GM19468 (cell line): ENCODE data around the gene TSPYL1.
"Not testable (repeated sequence)": the region's sequence is repeated elsewhere in the genome, so short reads cannot be mapped to it uniquely, and the experiment has no call there.

Source experiments
- ATAC-seq: cut with Tn5 transposase; IDR thresholded peaks from one replicate; pipeline ENCODE4 v1.9.1; 2021; ENCODE audit warnings: mild to moderate bottlenecking, moderate library complexity, moderate number of reproducible peaks; ENCODE audit not compliant: unreplicated experiment; ENCODE audit errors: extremely low read depth

The TSPYL1 gene

DNA sequence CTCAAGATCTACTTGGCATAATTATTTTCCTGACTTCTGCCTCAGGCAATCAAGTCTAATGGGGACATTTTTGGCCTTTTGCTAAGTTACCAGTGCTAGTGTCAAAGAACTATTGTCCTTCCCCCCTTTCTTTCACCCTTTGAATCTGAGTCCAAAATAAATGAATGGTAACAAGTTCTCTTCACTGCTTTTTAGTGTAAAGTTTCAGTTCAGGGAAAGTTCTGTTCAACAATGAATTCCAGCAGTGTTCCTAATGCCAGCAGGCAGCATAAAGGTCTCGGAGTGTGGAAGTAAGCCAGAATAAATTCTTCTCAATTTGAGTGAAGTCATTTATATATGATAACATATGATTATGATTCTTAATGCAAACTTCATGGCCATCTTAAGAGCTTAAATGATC lies 20.8 kb upstream of the TSPYL1 start:
- ATAC-seq: no peak

DNA sequence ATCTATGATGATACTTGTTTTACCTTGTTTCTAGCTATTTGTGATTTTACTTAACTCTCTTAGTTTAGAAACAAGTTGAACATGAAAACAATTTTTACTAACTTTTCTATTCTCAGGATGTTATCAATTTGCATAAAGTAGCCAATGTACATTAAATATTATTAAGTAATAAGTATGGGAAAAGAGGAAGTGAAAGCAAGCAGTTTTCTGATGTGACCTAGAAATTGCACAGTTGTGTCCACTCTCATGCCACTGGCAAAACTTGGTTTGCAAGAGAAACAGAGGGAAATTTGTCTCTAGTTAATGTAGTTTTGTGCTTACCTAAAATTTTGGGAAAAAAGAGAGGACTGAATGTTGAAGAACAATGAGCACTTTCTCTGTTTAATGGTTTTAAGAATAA lies 19.2 kb upstream of the TSPYL1 start:
- peak; percentile 71 for ATAC-seq

DNA sequence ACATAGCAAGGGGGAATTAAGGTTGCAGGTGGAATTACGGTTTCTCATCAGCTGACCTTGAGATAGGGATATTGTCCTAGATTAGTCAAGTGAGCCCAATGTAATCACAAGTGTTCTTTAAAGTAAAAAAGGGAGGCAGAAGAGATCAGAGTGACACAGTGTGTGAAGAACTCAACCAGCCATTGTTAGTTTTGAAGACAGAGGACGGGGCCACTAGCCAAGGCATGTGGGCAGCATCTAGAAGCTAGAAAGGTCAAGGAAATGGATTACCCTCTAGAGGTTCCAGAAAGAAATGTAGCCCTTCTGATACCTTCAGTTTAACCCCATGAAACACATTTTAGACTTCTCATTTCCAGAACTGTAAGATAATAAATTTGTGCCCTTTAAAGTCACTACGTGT lies 18.5 kb upstream of the TSPYL1 start:
- ATAC-seq: no peak

DNA sequence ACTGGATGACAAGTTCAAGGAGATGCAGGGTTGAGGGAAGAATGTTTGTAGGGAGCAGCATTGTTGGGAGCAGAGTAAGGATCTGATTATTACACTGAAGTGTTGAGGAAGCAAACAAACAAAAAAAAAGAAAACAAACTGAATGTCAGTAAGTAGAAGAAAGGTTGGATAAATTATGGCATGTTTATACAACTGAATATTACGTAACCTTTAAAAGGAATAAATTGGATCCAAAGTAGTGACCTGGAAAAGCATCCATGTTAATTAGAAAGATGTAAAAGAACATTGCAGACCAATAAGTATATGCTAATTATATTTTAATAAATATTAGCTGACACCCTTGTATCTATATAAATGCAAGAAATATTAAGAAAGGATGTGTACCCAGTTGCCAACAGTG lies 12.8 kb upstream of the TSPYL1 start:
- no peak for ATAC-seq

DNA sequence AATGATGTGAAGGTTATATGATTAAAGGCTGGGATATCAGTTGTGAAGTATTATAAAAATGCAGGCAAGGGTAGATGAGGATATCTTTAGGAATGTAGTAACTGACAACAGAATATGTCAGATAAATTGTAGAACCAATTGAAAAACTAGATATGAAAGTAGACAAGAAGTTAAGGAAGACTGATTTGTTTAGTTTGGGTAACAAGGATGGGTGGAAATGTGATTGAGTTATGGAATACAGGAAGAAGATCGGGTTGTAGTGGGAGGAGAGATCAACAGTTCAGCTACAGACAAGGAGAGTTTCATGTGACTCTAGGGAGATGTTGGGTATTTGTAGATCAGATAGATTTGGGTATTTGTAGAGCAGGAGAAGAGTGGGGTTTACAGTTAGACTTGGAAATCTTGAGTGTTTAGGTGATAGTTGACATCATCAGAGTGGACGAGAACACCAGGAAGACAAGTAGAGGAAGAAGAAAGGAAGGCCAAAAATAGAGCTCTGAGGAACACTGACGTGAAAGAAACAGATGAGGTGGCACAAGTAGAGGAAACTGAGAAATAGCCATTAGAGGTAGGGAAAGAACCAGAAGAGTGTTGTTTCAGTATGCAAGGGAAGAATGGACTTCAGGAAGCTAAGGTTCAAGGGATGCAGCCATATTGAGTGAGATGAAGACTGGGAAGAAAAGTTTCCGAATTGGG lies 12.1 kb upstream of the TSPYL1 start:
- no peak for ATAC-seq

DNA sequence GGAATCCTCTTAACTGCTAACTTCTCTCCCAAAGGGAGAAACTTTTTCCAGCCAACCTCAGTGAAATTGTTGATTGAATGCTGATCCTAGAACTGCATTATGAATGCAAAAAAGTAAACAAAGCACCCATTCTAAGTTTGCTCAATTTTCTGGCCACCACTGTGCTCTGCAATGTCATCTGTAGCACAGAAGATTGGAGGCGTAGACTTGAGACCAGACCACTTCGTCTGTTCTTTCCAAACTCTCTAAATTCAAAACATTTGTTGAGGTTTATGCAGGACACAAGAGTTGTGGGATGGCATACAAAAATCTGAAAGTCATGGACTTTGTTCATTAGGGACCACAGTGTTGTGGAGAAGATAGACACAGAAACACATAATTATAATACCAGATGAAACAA lies 11.1 kb upstream of the TSPYL1 start:
- no peak for ATAC-seq

DNA sequence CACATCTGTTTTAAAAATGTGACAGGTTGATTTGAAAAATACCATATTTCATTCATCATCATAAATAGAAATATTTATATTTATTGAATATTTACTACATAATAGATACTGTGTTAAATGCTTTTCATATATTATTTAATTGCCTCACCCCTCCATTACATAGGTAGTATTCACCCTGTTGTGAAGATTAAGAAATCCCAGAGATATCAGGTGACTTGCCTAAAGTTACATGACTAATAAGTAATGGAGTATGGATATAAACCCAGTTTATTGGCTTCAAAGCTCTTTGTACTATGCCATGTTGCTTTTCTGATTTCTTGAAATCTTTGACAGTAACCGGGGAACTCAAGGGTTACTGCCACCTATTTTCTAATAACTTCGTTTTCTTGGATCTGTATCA lies 10.1 kb upstream of the TSPYL1 start:
- no peak for ATAC-seq

DNA sequence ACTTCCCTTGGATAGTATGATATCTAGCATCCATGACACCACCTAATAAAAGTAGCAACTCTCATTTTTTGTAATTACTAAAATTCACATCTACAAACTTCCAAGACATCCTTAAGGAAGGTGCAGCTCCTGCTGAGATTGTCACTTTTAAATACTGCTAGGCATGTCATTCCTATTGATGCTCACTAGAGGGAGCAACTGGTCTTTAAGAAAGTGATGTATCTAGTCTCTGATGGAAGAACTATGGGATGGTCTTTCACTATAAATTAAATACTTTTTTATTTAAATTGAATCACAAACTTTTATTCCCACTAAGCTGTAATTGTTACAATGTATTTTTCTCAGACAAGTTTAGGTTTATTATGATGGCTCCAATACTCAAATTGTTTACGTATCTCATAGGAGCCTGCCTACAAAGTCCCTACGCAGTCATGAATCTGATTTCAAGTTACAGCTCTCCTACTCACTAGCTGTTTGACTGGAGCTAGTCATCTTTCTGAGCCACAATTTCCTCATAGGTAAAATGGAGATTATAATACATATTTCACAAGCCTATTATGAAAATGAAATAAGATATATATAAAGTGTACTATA lies 8.1 kb upstream of the TSPYL1 start:
- peak; percentile 48 for ATAC-seq

DNA sequence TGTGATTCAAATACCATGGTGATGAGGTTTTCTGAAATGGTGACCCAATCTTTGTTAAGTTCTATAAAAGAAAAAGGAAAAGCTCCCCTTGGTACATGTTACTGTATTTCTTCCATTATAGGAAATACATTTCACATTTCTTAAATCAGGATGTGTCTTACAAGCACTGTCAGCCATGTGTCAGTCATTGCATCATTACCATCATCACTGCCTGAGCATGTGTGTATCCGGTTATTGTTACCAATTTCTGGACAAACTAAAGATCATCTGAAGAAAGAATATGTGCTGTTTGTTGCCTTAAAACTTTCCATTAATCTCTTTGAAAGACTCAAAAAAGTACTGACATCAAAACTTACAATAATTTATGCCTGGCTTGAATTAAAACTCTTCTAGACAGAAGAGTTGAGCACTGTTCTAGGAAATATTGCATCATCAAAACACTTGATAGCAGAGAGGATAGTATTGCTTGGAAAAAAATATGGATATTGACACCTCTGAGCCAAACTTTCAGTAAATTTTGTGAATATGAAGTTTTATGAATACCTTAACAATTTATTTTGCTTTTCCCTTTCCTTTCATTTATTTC lies 7.1 kb upstream of the TSPYL1 start:
- no peak for ATAC-seq

DNA sequence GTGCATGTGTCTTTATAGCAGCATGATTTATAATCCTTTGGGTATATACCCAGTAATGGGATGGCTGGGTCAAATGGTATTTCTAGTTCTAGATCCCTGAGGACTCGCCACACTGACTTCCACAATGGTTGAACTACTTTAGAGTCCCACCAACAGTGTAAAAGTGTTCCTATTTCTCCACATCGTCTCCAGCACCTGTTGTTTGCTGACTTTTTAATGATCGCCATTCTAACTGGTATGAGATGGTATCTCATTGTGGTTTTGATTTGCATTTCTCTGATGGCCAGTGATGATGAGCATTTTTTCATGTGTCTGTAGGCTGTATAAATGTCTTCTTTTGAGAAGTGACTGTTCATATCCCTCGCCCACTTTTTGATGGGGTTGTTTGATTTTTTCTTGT lies 5.3 kb upstream of the TSPYL1 start:
- ATAC-seq: not testable (repeated sequence)

DNA sequence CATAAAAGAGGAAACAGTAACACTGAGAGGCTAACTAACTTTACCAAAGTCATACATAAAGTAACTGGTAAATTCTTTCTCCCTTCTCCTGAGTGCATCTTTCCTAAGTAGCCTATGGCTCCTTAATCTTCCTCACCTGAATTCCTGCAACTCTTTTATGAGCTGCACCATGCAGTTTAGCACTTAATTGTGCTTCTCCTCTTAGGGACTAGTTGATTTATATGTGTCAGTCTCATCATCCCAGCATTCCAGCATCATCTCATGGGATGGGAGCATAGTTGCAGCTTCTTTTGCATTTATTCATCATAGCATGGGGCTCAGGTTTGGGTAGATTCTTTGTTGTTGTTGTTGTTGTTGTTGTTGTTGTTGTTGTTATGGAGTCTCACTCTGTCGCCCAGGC lies 3.5 kb upstream of the TSPYL1 start:
- no peak for ATAC-seq

DNA sequence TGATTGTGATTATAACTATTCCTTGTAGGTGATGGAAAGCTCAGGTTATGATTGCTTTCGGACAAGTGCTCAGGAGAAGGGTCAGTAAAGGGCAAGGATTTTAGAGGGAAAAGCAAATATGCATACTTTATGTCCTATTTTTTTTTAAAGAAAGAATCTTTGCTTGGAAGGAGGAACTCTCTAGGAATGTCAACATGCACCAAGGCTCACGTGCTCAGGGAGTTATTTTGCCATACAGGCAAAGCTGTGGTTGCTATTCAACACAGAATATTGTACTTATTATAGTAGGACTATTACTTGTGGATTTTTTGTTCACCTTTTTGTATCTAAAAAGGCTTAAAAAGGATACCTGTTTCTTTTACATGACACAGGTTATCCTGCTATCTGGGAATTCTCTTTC lies 3.0 kb upstream of the TSPYL1 start:
- no peak for ATAC-seq

DNA sequence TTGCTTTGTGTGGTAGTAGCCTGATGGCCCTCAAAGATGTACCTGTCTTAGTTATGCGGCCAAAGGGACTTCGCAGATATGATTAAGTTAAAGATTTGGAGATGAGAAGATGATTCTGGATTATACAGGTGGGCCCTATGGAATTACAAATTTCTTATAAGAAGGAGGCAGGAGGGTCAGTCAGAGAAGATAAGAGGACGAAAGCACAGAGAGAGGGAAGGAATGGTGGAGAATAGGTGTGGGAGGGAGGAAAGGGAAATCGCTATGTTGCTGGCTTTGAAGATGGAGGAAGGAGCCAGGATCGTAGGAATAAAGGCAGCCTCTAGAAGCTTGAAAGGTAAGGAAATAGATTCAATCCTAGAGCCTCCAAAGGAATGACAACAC lies 1.2 kb upstream of the TSPYL1 start:
- ATAC-seq: no peak

DNA sequence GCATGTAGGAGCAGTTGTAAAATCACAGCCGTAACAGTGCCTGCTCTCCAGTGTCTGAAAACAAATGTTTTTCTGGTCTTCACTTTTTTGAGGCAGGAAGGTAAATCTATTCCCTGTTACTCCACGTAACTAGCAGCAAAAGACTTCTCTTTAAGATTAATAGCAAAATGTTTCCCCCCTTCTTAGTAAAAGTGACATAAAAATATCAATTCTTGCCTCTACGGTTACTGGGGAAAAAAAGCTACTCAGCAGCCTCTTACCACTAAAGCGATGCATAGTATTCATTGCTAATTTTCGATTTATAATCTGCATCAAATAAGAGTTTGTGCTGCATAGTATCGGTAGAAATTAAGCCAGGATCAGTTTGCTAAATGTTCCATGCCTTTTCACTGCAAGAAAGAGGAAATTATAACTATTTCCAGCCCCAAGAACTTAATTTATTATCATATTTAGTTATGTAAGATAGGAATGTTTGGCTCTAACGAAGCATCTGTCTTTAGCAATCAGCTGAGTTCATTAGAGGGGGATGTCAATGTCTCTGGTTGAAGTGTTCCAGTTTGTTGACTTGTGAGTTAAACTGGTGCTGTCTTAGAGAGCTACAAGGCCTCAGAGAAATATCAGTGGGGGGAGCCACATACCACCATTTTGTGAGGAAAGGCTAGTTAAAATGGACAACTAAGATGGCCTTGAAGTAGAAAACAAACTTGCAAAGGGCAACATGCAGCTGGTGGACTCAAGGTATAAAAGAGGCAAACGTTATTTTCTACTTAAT lies 617 bp upstream of the TSPYL1 start:
- no peak for ATAC-seq

DNA sequence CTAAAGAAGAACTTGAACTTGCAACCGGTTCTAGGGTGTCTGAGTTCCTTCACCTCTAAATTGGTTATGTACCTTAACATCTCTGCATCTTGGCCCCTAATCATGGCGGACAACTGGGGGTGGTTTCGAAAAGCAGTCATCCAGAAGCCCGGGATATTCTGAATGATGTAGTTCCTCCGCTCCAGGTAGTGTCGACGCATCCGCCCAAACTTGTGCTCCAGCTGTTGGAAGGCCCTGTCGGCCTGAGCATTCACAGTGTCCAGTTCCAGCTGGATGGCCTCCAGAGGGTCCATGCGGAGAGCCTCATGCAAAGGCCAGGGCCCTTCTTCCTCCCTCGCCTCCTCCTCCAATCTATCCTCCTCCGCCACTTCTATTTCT lies 887 bp downstream of the TSPYL1 start:
- ATAC-seq: no peak

DNA sequence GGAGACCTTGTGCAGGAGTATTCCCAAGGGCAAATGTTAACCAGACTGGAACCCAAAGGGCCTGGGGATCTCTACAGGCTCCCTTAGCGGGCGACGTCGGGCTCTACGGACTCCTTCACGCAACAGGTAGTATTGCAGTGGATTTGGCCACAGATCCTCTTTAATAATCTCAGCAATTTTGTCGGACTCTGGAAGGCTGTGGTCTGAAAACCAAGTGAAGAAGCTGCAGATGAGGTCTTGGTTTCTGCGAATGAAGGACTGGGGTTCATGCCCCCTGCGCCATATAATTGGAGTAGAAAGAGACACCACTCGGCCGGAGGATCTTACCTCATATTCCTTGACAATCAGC lies 1.3 kb downstream of the TSPYL1 start:
- no peak for ATAC-seq

DNA sequence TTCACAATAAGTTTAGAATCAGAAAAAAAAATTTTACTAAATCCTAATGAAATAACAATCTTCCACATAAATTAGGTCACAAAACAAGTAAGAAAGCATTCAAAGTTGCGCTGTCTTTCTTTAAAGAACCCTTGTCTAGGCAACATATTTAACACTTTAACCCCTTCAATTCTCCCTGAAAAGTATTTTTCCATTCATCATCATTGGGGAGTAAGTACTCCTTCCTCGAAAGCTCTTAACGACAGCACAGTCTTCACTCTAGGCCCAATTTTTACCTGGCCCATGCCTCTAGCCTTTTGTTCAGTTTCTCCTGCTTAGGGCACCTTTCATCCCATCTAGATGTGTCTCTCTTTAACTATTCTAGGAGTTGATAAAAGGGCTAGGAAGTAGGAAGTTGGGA lies 2.6 kb downstream of the TSPYL1 start:
- no peak for ATAC-seq

DNA sequence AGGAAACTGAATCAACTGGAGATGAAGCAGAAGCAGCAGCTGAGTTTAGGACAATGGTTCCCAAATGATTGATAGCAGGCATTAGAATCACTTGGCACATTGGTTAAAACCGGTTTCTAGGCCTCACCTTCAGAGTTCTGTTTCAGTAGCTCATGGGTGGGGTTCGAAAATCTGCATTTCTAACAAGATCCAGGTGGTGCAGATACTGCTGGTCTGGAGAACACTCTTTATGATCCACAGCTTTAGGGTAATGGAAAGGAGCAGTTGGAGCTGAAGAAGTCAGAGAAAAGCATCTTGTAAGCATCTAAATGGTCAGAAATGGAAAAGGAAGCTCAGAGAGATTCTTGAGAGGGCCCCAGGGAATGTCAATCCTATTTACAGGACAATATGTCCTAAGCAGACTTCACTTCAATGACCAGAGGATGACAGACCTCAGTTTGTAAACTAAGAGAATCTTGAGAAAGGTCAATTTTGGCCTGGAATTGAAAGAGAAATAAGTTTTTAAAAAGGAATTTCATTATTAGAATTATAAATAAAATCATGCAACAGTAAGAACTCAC lies 8.5 kb downstream of the TSPYL1 start:
- no peak for ATAC-seq

DNA sequence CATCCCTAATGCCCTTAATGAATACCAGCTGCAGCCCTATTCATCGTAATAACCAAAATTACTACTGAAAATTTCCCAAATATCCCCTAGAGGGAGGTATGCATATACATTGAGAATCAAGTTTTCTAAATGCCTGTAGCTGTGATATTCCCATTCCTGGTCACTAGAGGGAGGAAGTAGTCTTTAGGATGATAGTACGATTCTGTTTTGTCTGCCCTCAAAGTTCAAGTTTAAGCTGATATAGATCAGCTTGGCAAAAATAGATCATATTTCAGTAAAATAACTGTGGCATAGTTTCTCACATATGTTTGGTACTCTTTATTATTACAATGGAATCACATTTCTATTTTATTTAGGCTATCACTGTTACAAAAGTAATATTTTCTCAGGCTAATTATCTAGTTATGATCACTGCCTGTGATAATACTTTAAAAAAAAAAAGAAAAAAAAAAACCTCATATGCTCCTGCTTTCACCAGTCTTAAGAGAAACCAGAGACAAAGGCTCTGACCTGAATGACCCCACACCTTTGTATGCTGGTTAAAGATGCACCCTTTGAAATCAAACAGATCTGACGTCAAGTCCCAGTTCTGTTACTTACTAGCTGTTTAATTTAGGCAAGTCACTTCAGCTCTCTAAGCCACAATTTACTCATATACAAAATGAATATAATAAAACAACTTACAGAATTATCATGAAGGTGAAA lies 11.0 kb downstream of the TSPYL1 start:
- peak; percentile 63 for ATAC-seq

DNA sequence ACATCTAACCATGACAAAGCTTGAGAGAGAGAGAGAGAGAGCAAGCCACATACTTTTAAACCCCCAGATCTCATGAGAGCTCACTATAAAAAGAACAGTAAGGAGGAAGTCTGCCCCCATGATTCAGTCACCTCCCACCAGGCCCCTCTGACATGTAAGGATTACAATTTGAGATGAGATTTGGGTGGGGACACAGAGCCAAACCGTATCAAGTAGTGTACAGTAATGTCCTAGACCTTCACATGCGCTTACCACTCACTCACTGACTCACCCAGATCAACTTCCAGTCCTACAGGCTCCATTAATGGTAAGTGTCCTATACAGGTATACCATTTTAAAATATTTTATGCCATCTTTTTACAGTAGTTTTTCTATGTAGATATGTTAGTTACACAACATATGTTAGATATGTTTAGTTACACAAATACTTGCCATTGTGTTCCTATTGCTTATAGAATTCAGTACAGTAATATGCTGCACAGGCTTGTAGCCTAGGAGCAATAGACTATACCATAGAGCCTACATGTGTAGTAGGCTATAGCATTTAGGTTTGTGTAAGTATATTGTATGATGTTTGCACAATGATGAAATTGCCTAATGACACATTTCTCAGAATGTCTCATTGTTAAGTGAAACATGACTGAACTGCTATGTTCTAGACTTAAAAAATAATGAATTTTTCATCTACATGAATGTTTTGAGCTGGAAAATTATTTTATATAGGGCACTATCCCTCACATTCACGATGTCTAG lies 11.7 kb downstream of the TSPYL1 start:
- ATAC-seq: no peak
